HG03565 (cell line): ENCODE results near the gene CHRNA5.
"Not testable (repeated sequence)": the region's sequence is repeated elsewhere in the genome, so short reads cannot be mapped to it uniquely, and the experiment has no call there.

Experiments
- ATAC-seq: cut with Tn5 transposase; IDR thresholded peaks from one replicate; pipeline ENCODE4 v1.9.1; 2021; ENCODE audit warnings: mild to moderate bottlenecking, moderate library complexity; ENCODE audit not compliant: unreplicated experiment

CHRNA5 gene

DNA sequence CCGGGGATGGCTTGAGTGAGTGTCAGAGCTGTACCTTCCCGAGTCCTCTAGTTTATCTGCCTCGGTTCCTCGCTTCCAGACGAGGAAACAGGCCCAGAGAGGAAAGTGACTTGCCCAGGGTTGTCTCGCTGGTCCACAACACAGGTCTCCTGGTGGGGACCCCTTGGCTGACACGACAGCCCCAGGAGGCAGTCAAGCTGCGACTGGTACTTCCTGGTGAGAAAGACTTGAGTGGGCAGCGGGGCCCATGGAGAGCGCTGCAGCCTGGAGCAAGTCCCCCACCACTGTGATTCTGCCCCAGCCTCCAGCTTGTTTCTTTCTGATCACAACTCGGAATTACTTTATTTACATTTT lies 600 bp upstream of the CHRNA5 start:
- ATAC-seq, result no peak

DNA sequence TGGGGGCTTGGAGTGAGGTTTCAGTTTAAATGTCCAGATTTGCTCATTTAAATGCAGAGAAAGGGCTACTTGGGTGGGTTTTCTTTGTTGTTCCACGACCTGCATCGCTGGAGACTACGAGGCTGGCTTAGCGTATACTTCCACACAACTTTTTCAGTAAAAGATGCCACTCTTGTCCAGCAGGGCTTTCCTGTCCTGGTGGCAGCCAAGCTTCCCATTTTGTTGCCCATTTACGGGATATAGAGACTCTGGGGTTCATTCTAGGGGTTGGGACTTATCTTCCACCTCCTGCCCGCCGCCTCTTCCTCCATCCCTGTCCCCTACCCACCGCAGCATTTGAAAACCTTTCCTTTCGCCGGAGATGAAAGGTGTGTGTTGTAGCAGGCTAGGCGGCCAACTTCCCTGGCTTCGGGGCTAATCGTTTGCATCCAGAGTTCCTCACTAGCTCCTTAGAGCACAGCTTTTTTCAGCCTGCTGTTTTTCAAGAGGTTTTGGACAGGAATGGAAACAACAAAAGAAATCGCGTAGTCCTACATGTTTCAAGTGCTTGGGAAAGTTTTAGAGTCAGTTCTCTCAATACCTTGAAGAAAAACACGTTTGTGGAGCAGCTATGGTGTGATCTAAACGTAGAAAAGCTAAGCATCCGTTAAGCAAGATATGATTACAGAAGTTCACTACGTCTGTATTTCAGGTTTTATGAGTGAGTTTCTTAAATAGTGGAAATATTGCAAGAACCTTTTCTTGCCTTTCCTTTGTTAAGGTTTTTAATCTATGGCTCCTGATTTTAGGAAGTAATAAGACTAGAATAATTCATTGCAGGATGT lies 843 bp downstream of the CHRNA5 start:
- ATAC-seq, result no peak

DNA sequence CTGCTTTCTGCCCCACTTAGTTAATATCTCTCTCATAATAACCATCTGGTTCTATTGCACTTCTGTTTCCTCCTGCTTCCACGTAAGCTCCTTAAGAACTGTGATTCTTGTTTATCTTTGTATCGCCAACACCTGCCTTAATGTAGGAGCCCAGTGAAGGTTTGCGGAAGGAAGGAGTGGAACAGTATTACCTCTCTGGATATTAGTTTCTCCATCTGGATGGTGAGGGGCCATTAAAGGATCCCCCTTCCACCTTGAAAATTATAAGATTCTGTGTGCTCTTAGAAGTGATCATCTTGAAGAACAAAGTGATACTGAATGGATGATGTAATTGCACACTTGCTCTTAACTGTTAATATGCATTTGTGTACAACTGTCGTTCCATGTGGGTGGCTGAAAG lies 2.2 kb downstream of the CHRNA5 start:
- ATAC-seq, result no peak

DNA sequence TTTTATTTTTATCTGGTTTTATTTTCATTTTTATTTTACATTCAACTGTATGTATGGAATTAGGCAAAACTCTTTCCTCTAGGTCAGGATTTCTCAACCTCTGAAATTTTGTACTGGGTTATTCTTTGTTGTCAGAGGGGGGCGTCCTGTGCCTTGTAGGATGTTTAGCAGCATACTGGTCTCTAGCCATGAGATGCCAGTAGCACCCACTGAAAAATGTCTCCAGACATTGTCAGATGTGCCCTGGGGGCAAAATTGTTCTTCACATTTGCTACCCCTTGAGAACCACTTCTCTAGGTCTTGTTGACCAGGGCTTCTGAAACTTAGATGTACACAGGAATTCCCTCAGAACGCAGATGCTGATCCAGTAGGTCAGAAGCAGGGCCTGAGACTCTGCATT lies 5.4 kb downstream of the CHRNA5 start:
- ATAC-seq, result no peak

DNA sequence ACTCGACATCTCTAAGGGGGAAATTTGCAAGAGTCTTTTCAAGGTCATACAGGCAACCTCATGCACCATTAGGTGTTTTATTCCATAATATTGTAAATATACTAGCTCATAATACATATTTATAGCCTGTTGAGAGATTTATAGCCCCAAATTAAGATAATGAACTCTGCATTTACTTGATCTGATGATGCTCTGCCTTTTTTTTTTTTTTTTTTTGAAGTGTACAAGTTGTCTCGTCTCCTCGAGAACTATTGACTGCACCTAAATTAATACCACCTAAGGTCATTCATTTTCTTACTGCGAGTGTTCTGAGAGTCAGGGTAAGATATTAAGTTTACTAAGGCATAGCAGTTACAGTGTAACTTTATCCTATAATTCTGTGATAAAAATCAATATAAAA lies 6.1 kb downstream of the CHRNA5 start:
- ATAC-seq, result no peak

DNA sequence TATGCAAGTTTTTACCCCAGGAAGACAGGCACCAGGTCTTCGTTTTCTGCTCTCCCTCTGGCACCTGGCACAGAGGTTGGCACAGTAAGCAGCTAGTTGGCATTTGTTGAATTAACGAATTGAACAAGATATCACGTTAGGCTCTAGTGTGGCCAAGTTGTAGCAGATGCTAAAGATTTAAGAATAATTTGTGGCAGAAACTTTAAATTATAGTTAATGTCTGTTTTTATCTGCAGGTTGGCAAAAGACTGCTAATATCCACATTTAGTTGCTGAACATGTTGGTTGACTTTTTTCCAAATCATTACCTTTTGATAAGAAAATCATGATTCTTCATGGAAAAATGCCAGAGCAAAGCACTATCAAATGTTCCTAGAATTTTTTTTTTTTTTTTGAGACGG lies 8.1 kb downstream of the CHRNA5 start:
- ATAC-seq, result no peak

DNA sequence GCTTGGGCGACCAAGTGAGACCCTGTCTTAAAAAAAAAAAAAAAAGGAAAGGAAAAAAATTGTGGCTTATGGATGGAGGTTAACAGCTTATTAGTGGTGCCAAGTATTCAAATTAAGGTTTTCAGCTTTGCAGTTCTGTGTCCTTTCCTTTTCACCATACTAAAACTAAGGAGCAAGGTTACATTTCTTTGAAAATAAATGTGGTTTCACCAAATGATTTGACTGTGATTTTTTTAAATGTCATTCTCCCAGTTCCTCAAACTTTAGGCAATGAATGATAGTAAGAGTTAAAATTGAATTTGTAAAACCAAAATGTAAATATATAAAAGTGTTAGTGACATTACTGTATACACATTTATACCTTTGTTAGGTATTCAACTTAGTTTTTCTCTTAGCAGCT lies 9.6 kb downstream of the CHRNA5 start:
- ATAC-seq, result no peak

DNA sequence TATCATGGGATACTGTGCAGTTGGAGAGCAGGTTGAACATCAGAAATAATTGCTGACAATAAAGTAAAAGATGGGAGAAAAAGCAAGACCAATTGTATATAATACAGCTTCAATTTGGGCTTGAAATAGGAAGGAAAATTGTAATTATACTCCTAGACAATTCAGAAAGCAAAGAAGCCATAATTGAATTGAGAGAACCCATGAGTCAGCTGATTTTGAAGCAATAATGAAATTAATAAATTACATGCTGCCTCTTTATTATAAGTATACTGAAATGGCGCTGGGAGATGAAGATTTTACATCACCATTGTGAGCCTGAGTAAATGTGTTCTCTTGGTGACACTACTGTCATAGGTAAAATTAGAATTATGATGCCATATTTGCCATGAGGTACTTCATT lies 32.3 kb downstream of the CHRNA5 start:
- no peak for ATAC-seq

DNA sequence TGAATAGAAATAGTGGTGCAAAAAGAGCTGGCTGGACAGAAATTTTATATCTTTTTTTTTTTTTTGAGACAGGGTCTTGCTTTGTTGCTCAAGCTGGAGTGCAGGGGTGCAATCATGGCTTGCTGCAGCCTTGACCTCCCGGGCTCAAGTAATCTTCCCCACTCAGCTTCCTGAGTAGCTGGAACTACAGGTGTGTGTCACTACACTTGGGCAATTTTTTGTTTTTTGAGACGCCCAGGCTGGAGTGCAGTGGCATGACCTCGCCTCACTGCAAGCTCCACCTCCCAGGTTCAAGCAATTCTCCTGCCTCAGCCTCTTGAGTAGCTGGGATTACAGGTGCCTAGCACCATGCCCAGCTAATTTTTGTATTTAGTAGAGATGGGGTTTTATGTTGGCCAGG lies 33.0 kb downstream of the CHRNA5 start:
- no peak for ATAC-seq

DNA sequence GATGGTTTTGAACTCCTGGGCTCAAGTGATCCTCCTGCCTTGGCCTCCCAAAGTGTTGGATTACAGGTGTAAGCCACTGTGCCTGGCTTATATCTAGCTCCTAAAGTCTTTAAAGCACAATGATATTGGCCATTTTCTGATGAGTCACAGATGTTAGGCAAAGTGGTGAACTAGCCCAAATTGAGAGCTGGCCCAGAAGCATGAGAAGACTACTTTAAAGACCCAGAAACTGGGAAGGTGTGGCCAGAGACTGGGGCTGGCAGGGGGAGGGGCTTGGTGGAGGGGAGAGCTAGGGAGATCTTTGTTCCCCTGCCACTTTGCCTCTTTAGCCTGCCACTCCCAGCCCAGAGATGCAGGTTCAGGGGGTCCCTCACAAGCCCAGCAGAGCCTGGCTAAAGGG lies 33.9 kb downstream of the CHRNA5 start:
- ATAC-seq, result no peak

DNA sequence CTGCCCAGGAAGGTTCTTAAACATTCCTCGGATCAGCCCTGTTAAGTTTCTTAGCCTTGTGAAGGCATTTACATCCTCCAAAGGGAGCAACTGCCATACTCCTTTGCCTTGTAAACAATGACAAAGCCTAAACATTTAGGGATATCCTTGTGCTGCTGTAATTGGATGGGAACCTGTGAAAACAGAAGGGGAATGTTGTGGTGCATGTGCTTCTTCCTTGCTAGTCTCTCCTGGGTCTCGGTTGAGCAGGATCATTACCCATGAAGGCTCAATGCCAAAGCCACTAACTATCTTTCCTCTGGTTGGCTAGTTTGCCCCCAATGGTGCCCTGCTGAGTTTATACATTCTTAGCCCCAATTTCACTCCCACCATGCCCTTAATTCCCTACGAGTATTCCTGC lies 38.1 kb downstream of the CHRNA5 start:
- ATAC-seq, result no peak

DNA sequence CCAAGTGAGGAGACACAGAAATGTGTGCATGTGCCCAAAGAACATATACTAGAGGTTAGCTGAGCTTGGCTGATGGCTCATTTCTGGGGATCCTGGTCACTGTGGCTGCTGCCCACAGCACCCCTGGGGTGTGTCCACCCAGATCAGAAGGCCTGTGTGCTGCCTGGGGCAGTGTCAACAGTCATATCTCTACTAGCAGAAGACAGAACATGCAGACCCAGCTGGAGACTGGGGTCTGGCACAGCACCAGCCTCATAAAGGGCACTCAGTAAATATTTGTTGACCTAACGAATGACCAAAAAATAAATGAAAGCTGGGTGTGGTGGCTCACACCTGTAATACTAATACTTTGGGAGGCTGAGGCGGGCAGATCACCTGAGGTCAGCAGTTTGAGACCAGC lies 39.1 kb downstream of the CHRNA5 start:
- ATAC-seq, result no peak

DNA sequence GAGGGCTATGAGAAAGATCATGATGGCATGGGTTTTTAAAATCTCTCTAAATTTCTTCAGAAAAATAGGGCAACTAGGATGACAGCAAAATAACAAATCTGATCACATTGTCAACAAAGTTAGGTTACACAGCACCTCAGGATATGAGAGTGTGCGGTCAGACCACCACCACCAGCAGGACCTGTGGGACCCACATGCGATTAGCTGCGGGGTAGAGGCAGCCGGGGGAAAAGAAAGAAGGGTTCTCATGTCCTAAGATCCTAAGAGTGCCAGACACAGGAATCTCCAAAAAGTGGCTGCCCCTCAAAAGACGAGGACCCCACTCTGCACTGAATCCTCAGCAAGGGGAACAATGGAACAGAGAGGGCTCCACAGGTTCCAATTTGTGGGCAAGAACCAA lies 39.9 kb downstream of the CHRNA5 start:
- no peak for ATAC-seq

DNA sequence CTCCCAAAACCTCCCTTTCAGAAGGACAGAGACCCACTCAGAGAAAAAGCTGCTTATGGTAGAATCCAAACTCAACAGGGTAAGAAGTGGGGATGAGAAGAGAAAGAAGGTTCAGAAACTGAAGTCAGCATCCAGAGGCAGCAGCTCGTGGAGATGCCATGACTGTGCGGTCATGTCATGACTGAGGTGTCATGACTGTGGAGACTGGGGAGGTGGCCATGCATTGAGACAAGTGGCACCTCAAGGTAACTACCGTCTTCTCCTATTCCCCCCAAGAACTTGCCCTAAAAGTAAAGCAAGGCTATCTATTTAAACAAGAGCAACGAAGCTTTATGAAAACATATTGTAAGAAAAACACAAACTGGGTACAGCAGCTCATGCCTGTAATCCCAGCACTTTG lies 40.4 kb downstream of the CHRNA5 start:
- ATAC-seq, result no peak

DNA sequence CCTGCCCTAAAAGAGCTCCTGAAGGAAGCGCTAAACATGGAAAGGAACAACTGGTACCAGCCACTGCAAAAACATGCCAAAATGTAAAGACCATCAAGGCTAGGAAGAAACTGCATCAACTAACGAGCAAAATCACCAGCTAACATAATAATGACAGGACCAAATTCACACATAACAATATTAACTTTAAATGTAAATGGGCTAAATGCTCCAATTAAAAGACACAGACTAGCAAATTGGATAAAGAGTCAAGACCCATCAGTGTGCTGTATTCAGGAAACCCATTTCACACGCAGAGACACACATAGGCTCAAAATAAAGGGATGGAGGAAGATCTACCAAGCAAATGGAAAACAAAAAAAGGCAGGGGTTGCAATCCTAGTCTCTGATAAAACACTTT lies 44.2 kb downstream of the CHRNA5 start:
- ATAC-seq, result not testable (repeated sequence)

DNA sequence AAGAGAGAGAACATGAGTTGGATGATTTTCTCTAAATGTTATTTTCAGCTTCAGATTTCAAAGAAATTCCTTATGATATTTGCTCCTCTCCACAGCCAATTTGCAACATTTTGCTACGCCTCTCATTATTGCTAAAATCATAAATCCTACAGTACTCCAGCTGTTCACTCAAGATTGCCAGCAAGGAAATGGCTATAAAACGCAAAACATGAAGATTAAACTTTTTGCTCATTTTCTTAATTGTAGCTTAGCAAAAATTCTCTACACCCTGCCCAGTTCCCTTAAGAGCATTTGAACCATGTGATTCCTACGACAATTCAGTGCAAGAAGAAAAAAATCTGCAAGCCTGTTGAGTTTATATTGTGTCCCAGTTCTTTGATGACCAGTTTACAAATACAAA lies 48.7 kb downstream of the CHRNA5 start:
- ATAC-seq, result no peak

DNA sequence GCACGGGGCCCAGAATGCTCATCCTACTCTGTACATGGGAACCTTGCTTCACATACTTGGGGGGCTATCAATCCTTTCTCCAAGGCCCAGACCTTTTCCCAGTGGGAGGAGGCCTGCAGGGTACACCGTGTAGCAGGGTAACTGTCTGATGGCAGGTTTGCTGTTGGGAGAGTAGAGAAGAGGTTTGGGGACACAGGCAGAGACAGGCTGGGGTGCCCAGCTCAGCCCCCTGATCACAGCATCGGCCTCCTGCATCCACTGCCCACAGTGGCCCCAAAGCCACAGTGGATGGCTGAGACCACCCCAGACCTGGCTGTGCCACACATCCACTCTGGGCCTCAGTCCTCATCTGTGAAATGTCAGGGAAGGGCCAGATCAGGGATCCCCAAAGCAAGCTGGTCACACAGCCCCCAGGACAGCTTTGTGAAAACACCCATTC lies 49.9 kb downstream of the CHRNA5 start:
- no peak for ATAC-seq

DNA sequence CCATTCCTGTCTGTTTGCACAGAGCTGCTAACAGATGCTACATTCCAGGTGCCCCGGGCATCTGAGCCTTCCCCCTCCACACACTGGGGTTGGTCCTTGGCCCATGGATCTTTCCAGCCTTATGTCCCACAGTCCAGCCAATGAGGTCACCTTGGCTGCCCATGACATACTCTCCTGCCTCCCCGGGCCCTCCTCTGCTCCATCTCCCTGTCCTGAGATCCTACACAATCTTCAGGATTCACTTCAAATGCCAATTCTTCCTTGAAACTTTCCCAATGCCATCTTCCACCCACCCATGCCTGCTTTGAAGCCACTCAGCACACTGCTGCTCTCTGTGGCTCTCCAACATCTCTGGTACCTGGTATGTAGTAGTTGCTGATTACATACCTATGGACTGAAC lies 51.2 kb downstream of the CHRNA5 start:
- no peak for ATAC-seq

DNA sequence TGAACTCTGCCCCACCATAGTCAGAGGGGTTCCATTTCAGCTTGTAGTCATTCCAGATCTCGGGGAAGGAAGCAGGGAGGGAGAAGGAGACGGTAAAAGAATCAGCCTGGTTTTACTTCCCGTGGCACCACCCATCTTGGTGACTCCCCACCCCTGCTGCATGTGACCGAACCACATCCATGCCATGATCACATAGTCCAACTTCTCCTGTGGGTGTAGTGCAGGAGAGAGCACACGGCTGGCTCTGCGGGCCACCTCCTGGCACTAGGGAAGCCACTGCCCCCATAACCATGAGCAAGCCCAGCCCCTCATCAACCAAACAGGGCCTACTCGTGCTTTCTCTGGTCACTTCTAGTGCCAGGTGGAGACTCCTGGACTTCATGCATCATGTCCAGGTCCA lies 51.8 kb downstream of the CHRNA5 start:
- ATAC-seq, result no peak

DNA sequence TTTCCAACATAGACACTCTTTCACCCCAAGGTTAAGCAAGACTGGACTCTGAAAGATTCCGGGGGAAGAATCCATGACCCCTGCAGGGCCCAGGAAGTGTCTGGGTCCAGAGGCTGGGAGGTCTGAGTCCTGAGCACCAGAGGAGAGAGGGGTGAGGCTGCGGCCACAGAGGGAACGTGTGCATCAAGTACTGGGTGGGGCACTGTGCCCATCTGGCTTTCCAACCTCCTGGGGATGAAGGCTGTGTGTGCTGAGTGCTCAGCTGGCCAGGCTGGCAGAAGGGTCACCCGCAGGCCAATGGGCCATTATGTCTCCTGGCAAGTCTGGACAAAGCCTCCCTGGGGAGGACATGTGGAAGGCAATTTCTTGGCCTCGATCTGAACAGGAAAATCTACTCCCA lies 52.2 kb downstream of the CHRNA5 start:
- no peak for ATAC-seq

DNA sequence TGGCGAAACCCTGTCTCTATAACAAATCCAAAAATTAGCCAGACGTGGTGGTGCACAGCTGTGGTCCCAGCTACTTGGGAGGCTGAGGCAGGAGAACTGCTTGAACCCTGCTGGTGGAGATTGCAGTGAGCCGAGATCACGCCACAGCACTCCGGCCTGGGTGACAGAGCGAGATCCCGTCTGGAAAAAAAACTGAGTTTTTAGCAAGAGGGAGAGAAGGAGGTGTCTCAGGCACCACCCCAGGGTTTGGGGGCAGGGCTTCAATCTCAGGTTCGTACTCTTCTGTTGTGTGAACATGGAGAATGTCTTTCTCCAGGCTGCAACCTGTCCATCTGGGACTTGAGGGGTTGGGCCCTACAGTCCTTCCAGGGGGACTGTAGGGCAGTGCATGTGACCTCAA lies 52.7 kb downstream of the CHRNA5 start:
- no peak for ATAC-seq

DNA sequence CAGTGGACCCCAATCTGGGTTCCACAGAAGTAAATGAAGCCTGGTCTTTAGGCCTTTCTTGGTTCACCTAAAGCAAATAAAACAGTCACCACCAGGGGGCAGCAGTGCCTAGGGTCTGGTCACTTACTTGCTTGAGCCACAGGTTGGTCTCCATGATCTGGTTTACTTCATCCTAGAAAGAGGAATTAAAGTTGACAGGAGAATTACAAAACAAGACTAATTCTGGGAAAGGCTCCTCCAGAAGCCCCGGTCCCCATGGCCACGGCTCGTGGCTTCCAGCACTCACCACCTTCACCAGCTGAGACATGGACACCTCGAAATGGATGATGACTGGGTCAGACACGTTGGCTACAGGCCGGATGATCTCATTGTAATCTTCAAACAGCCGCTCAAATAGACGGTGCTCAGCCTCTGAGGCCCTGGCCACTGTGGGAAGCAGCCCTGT lies 53.2 kb downstream of the CHRNA5 start:
- no peak for ATAC-seq
